SK-N-SH (cell line): Measurements from ENCODE around the gene MAP4. TPM values are rescaled to one million over a fixed set of nuclear protein-coding genes. Genes with fewer than 3 reads are reported as not detected.

Experiments used
- CTCF ChIA-PET: fragments of 300-600, 350-600 bp; formaldehyde crosslinking; extraction: SDS; loops from one replicate; lab custom pipeline; 2021; lab: Yijun Ruan, JAX
- POLR2A ChIA-PET: fragments of 350-600 bp; sonication (Branson Sonifier 250); formaldehyde crosslinking; extraction: SDS; loops from one replicate; lab custom pipeline; 2020; ENCODE audit warnings: antibody characterized with exemption, inconsistent platforms; lab: Yijun Ruan, JAX
- DNase-seq: peaks from one replicate; pipeline ENCODE4 v3.0.0; 2012
- H2AFZ ChIP-seq: fragments of 200-600 bp; sonication (generic); 2 replicates; pipeline ENCODE4 v1.8.1; 2016; ENCODE audit warnings: antibody characterized with exemption, mild to moderate bottlenecking, low read depth
- H3F3A ChIP-seq: fragments of 200-600 bp; sonication (generic); replicated peaks from 2 replicates; pipeline ENCODE3; 2016; ENCODE audit warnings: antibody characterized with exemption, mild to moderate bottlenecking; ENCODE audit not compliant: insufficient read depth
- H3K27ac ChIP-seq, 2 experiments: fragments of 200-500 bp in 1 of 2; fragments of 200-600 bp in 1 of 2; sonication (Bioruptor generic) in 1 of 2; sonication (generic), shearing (Covaris generic) in 1 of 2; 2 replicates each; pipeline versions ENCODE4 v1.5.1 to v1.6.1; 2014 to 2016; ENCODE audit warnings: low read depth in 2 of 2, inconsistent platforms in 1 of 2, low read length in 1 of 2, mild to moderate bottlenecking in 1 of 2, mixed read lengths in 1 of 2
- H3K27me3 ChIP-seq: fragments of 200-600 bp; sonication (generic), shearing (Covaris generic); 2 replicates; pipeline ENCODE4 v1.6.1; 2016; ENCODE audit warnings: mixed run types; ENCODE audit not compliant: insufficient read depth
- H3K36me3 ChIP-seq, 2 experiments: fragments of 200-500 bp in 1 of 2; fragments of 200-600 bp in 1 of 2; sonication (Bioruptor generic) in 1 of 2; sonication (generic) in 1 of 2; replicated peaks in 1 of 2; 2 replicates each; pipeline versions ENCODE3 to v1.5.1; 2014 to 2016; ENCODE audit warnings: low read length in 1 of 2, mild to moderate bottlenecking in 1 of 2; ENCODE audit not compliant: insufficient read depth in 2 of 2, control insufficient read depth in 1 of 2
- H3K4me1 ChIP-seq, 2 experiments: fragments of 200-500 bp in 1 of 2; fragments of 200-600 bp in 1 of 2; sonication (Bioruptor generic) in 1 of 2; sonication (generic), shearing (Covaris generic) in 1 of 2; 2 replicates each; pipeline versions ENCODE4 v1.5.1 to v1.6.1; 2014 to 2016; ENCODE audit warnings: low read depth in 1 of 2, low read length in 1 of 2, mixed run types in 1 of 2; ENCODE audit not compliant: insufficient read depth in 2 of 2, control insufficient read depth in 1 of 2
- H3K4me2 ChIP-seq: fragments of 200-600 bp; sonication (generic), shearing (Covaris generic); 2 replicates; pipeline ENCODE4 v1.6.1; 2017; ENCODE audit warnings: mixed run types
- H3K4me3 ChIP-seq, 2 experiments: fragments of 200-500 bp in 1 of 2; fragments of 200-600 bp in 1 of 2; sonication (Bioruptor generic) in 1 of 2; sonication (generic), shearing (Covaris generic) in 1 of 2; 2 replicates each; pipeline versions ENCODE4 v1.5.1 to v1.8.1; 2014 to 2016; ENCODE audit warnings: low read depth in 2 of 2, inconsistent platforms in 1 of 2, low read length in 1 of 2, mild to moderate bottlenecking in 1 of 2, mixed read lengths in 1 of 2, moderate library complexity in 1 of 2
- H3K79me2 ChIP-seq: fragments of 200-600 bp; sonication (generic); 2 replicates; pipeline ENCODE4 v1.8.1; 2017; ENCODE audit warnings: mild to moderate bottlenecking; ENCODE audit not compliant: insufficient read depth
- H3K9ac ChIP-seq: fragments of 200-600 bp; sonication (generic); 2 replicates; pipeline ENCODE4 v1.6.1; 2017; ENCODE audit warnings: mixed run types
- H3K9me2 ChIP-seq: fragments of 200-600 bp; sonication (generic); 2 replicates; pipeline ENCODE4 v1.6.1; 2017; ENCODE audit warnings: mixed run types
- H3K9me3 ChIP-seq: fragments of 200-600 bp; sonication (generic); 2 replicates; pipeline ENCODE4 v1.6.1; 2017; ENCODE audit warnings: mixed run types, mild to moderate bottlenecking, moderate library complexity
- H4K20me1 ChIP-seq: fragments of 200-600 bp; sonication (generic); 2 replicates; pipeline ENCODE4 v1.6.1; 2017; ENCODE audit warnings: mild to moderate bottlenecking, mixed run types; ENCODE audit not compliant: insufficient read depth
- CHD2 ChIP-seq: fragments of 150-350 bp; IDR thresholded peaks from 2 replicates; pipeline ENCODE4 v1.6.1; 2018; ENCODE audit warnings: low read length; ENCODE audit not compliant: partially characterized antibody
- ELF1 ChIP-seq: IDR thresholded peaks from 2 replicates; pipeline ENCODE4 v1.4.0; 2012
- EZH2phosphoT487 ChIP-seq: fragments of 200-600 bp; sonication (generic); IDR thresholded peaks from 2 replicates; pipeline ENCODE4 v1.6.1; 2017; ENCODE audit warnings: low read depth, mixed run types, mild to moderate bottlenecking, antibody characterized with exemption, moderate library complexity, borderline replicate concordance
- FOSL2 ChIP-seq: IDR thresholded peaks from 2 replicates; pipeline ENCODE4 v1.4.0; 2012; ENCODE audit warnings: low read depth, mild to moderate bottlenecking, moderate library complexity, borderline replicate concordance
- FOXJ3 ChIP-seq: sonication (generic); formaldehyde crosslinking; IDR thresholded peaks from 2 replicates; pipeline ENCODE4 v1.5.1; 2020; ENCODE audit warnings: mild to moderate bottlenecking, missing genetic modification reagents
- FOXM1 ChIP-seq: IDR thresholded peaks from 2 replicates; pipeline ENCODE4 v1.4.0; 2012; ENCODE audit warnings: low read depth, mild to moderate bottlenecking
- GABPA ChIP-seq: IDR thresholded peaks from 2 replicates; pipeline ENCODE4 v1.4.0; 2012; ENCODE audit warnings: low read depth, mild to moderate bottlenecking
- MEF2A ChIP-seq: IDR thresholded peaks from 2 replicates; pipeline ENCODE4 v1.4.0; 2012; ENCODE audit warnings: low read depth, borderline replicate concordance
- POLR2AphosphoS5 ChIP-seq: IDR thresholded peaks from 2 replicates; pipeline ENCODE4 v1.6.1; 2012; ENCODE audit warnings: low read depth, low read length
- RAD21 ChIP-seq: IDR thresholded peaks from 2 replicates; pipeline ENCODE4 v1.6.1; 2012; ENCODE audit warnings: mild to moderate bottlenecking, low read length
- RCOR1 ChIP-seq: fragments of 150-350 bp; IDR thresholded peaks from 2 replicates; pipeline ENCODE4 v1.6.1; 2017; ENCODE audit warnings: antibody characterized with exemption, low read length
- REST ChIP-seq: IDR thresholded peaks from 2 replicates; pipeline ENCODE4 v1.6.1; 2012; ENCODE audit warnings: mild to moderate bottlenecking, low read depth, low read length, moderate library complexity
- RXRA ChIP-seq: IDR thresholded peaks from 2 replicates; pipeline ENCODE4 v1.4.0; 2012; ENCODE audit warnings: low read depth, mild to moderate bottlenecking, borderline replicate concordance
- SIN3A ChIP-seq: IDR thresholded peaks from 2 replicates; pipeline ENCODE4 v1.6.1; 2012; ENCODE audit warnings: low read depth, mild to moderate bottlenecking, low read length, moderate library complexity, borderline replicate concordance
- SMC3 ChIP-seq: IDR thresholded peaks from 2 replicates; pipeline ENCODE4 v1.6.1; 2012; ENCODE audit warnings: low read depth, low read length, improper control_type of control experiment
- TAF1 ChIP-seq: IDR thresholded peaks from 2 replicates; pipeline ENCODE4 v1.6.1; 2012; ENCODE audit warnings: low read depth, mild to moderate bottlenecking, low read length, moderate library complexity, borderline replicate concordance
- TCF12 ChIP-seq: IDR thresholded peaks from 2 replicates; pipeline ENCODE4 v1.4.0; 2012
- TEAD4 ChIP-seq: IDR thresholded peaks from 2 replicates; pipeline ENCODE4 v1.4.0; 2012; ENCODE audit warnings: mild to moderate bottlenecking, borderline replicate concordance; ENCODE audit not compliant: insufficient read depth
- USF1 ChIP-seq: IDR thresholded peaks from 2 replicates; pipeline ENCODE4 v1.4.0; 2012; ENCODE audit warnings: low read depth, borderline replicate concordance
- YY1 ChIP-seq: IDR thresholded peaks from 2 replicates; pipeline ENCODE4 v1.4.0; 2012; ENCODE audit warnings: low read depth, mild to moderate bottlenecking
- ZBTB33 ChIP-seq: IDR thresholded peaks from 2 replicates; pipeline ENCODE4 v1.4.0; 2012; ENCODE audit warnings: low read depth, borderline replicate concordance
- WGBS: methylation state at CpG from one replicate; pipeline ENCODE4 v1.1.6; 2017; ENCODE audit warnings: low lambda C conversion rate; 5-methylcytosine and 5-hydroxymethylcytosine counted together
- polyA plus RNA-seq, 3 experiments: library from polyadenylated mRNA; depleted of rRNA; stranded (reverse); fragments of >200 nt; gene quantifications; 2 replicates each; pipeline ENCODE4 v1.2.3, GENCODE V29; 2012

MAP4 gene
- polyA plus RNA-seq, 1 of the 3 experiments (the other 2 are of a cell fraction) = 121 TPM

GRCh38 chr3:48018841-48019240, 2.6 kb upstream of the MAP4 start (continued):
- no peak for TF ChIP-seq REST

- Histone ChIP-seq H2AFZ (no peak overlapping the region), H3K79me2 (peaks cover 96% of the 10 kb centered on the region), H4K20me1 (peaks cover 72% of the 10 kb centered on the region), H3K36me3 (peaks cover 0 to 6% of the 10 kb centered on the region in 2 experiments), H3K4me1 (peaks cover 44 to 59% of the 10 kb centered on the region in 2 experiments), H3K4me3 (no peak overlapping the region), H3F3A (peaks cover 46% of the 10 kb centered on the region), H3K4me2 (peak overlapping the region; percentile 61; the same call in 1 of the 2 replicates), H3K27me3 (no peaks in the 10 kb centered on the region), H3K9me3 (no peaks in the 10 kb centered on the region), H3K27ac (peak overlapping the region; percentile 81 to 84), H3K9ac (peak overlapping the region; percentile 4; the same call in 1 of the 2 replicates), H3K9me2 (no peaks in the 10 kb centered on the region)
- POLR2A ChIA-PET = no interaction called here
- DNase-seq = no peak
- WGBS = 32% methylated on average over 3 of the region's 3 CpGs
- CTCF ChIA-PET = interaction anchor here (1.0 to 4.7 kb wide), 4 partner anchors 11 to 179 kb away, joined by 3 to 16 read pairs (median 4); no protein-coding TSS in a partner anchor
- TF ChIP-seq MEF2A = no peak
- no peak for TF ChIP-seq RAD21
- peak; percentile 15; the same call in 1 of the 2 replicates for TF ChIP-seq RXRA
- no peak for TF ChIP-seq CHD2
- TF ChIP-seq SMC3 = no peak
- peak; percentile 82; the same call in 1 of the 2 replicates for TF ChIP-seq POLR2AphosphoS5
- TF ChIP-seq GABPA = no peak
- no peak for TF ChIP-seq ZBTB33
- TF ChIP-seq FOSL2 = no peak
- TF ChIP-seq ELF1 = no peak
- no peak for TF ChIP-seq YY1
- no peak for TF ChIP-seq USF1
- no peak for TF ChIP-seq EZH2phosphoT487
- TF ChIP-seq TEAD4 = no peak
- TF ChIP-seq FOXJ3 (CRISPR knock-in tag) = no peak
- TF ChIP-seq SIN3A = no peak; the same call in 1 of the 2 replicates
- TF ChIP-seq FOXM1 = 0 out of 2 replicates have a peak, but pooled peaks have one; percentile 29
- no peak for TF ChIP-seq REST
- TF ChIP-seq TAF1 = no peak
- TF ChIP-seq TCF12 = peak; percentile 96
- peak; percentile 14 for TF ChIP-seq RCOR1
These were observed 610 bp downstream of the MAP4 start for GRCh38 chr3:48015431-48016180.
